Measurements from ENCODE around the gene COQ10B.

DNA sequence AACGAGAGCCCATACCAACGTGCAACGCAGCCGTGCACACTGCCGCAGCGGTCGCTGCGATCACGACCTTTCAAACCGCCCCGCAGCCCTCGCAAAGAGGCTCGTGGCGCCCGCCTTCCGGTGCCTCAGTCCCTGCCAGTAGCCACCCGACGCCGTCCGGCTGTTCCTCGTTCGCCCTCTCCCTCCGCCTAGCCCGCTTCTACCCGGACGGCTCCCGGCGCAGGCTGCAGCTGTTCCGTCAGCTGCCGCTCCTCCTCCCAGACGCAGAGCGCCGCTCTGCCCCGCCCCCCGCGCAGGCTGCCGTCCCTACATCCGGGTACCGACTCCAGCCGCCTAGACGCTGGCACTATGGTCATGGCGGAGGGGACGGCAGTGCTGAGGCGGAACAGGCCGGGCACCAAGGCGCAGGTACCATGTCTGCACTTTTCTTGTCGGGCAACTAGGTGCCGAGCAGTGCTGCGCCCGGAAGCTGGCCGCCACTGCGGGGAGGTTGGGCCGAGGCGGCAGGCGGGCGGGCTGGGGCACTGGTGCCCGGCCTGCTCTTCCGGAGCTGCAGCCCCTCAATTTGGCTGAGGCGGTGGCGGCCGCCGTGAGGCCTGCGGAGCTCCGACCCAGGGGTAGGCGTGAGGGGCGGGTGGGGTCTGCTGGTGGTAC is 62.5 kb downstream of the COQ10B start, which contains the start of gene MOB4:
- TF ChIP-seq POLR2A (IDR thresholded peaks at IDR 0.05) = peak; percentile 93
- TF ChIP-seq, protein P1, sequence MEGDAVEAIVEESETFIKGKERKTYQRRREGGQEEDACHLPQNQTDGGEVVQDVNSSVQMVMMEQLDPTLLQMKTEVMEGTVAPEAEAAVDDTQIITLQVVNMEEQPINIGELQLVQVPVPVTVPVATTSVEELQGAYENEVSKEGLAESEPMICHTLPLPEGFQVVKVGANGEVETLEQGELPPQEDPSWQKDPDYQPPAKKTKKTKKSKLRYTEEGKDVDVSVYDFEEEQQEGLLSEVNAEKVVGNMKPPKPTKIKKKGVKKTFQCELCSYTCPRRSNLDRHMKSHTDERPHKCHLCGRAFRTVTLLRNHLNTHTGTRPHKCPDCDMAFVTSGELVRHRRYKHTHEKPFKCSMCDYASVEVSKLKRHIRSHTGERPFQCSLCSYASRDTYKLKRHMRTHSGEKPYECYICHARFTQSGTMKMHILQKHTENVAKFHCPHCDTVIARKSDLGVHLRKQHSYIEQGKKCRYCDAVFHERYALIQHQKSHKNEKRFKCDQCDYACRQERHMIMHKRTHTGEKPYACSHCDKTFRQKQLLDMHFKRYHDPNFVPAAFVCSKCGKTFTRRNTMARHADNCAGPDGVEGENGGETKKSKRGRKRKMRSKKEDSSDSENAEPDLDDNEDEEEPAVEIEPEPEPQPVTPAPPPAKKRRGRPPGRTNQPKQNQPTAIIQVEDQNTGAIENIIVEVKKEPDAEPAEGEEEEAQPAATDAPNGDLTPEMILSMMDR (IDR thresholded peaks at IDR 0.05) = peak in 1 of 3 experiments; percentile 2
